ENCODE data around the gene WARS2. TPM values are rescaled to one million over a fixed set of nuclear protein-coding genes. Genes with fewer than 3 reads are reported as not detected.
A peak's percentile ranks its signal among the peaks of the same experiment; 100 is the strongest.

The WARS2 gene
- total RNA-seq (2014; rRNA removed), result 16.8 and 18.1 TPM in 2 replicates
- Bru-seq, nascent RNA, result percentile 66 among the genes with signal in this experiment
- percentile 52 among the genes with signal in this experiment for BruChase-seq, experiment 1, labeled RNA remaining after a 6-hour chase
- percentile 56 among the genes with signal in this experiment for BruChase-seq, experiment 2, labeled RNA remaining after a 2-hour chase
- long read RNA-seq, transcript WARS2-201 (6 exons, 2,800 nt), result major isoform, 14 of 21 reads
- long read RNA-seq, partial matches to known transcripts, result 1 of 21 reads
- long read RNA-seq, other reads (novel, unspliced or antisense), result 6 of 21 reads

- Histone ChIP-seq H4K20me1 (ENCODE audit: low read length) (no peaks in the 10 kb centered on the region), H3F3A (ENCODE audit: low read length, unreplicated experiment) (no peaks in the 10 kb centered on the region), H3K9ac (ENCODE audit: low read length) (peak within 1 kb of the TSS; percentile 96), H3K79me2 (ENCODE audit: low read length) (peaks cover 51% of the 10 kb centered on the region), H3K4me3 (ENCODE audit: low read length) (peak within 1 kb of the TSS; percentile 74), H3K4me2 (ENCODE audit: low read length) (peak within 1 kb of the TSS; percentile 86), H3K27me3 (ENCODE audit: low read length) (no peaks in the 10 kb centered on the region), H3K4me1 (ENCODE audit: insufficient read depth, low read length) (peaks cover 32% of the 10 kb centered on the region), H3K36me3 (ENCODE audit: low read depth, low read length) (no peaks in the 10 kb centered on the region), H3K27ac (ENCODE audit: low read length) (peak within 1 kb of the TSS; percentile 93), H2AFZ (ENCODE audit: low read length) (peak within 1 kb of the TSS; percentile 81), H3K9me2 (replicated peaks; ENCODE audit: low read length) (no peaks in the 10 kb centered on the region), H3K9me3 (ENCODE audit: low read length) (no peaks in the 10 kb centered on the region)
- TF ChIP-seq EZH2phosphoT487 (IDR thresholded peaks at IDR 0.05; ENCODE audit: borderline replicate concordance, low read length), result no peak
- TF ChIP-seq CTCF (conservative IDR thresholded peaks at IDR 0.05; ENCODE audit: low read depth, low read length), result no peak
- no peak for TF ChIP-seq EZH2 (IDR thresholded peaks at IDR 0.05; ENCODE audit: low read length, unreplicated experiment)
- CTCF ChIA-PET, result interaction anchor here (1.2 kb wide), 2 partner anchors 135 to 136 kb away, joined by 8 to 10 read pairs; no protein-coding TSS in a partner anchor
- POLR2A ChIA-PET (ENCODE audit: unreplicated experiment), result interaction anchor here (0.6 kb wide), 2 partner anchors 36 to 167 kb away, joined by 4 to 6 read pairs; no protein-coding TSS in a partner anchor
- BruUV-seq (replicated peaks), result TSS peak; percentile 74
- intact Hi-C loops (cut with micrococcal nuclease), result loop anchor here (1.0 to 10.0 kb wide), 3 partner anchors 126 to 227 kb away; partner anchors contain the start of gene HAO2
- ATAC-seq (peak; percentile 97), DNase-seq (peak; percentile 97)
Measured at GRCh38 chr1:119140177-119141019, at the start of gene WARS2. WARS2 (minus strand) TSS chr1:119140653; CDS start chr1:119140644, 9 bp downstream.

GRCh38 chr1:119188926-119189325 lies 48.5 kb upstream of the WARS2 start:
- no peak for ATAC-seq
- intact Hi-C loops (cut with micrococcal nuclease), result loop anchor here (5.0 kb wide), 1 partner anchor 88 kb away; no protein-coding TSS in a partner anchor
- Histone ChIP-seq H3F3A (ENCODE audit: low read length, unreplicated experiment) (no peaks in the 10 kb centered on the region), H3K9ac (ENCODE audit: low read length) (no peak overlapping the region), H3K36me3 (ENCODE audit: low read depth, low read length) (no peaks in the 10 kb centered on the region), H3K27me3 (ENCODE audit: low read length) (no peaks in the 10 kb centered on the region), H3K9me2 (replicated peaks; ENCODE audit: low read length) (no peaks in the 10 kb centered on the region), H3K9me3 (ENCODE audit: low read length) (no peaks in the 10 kb centered on the region), H2AFZ (ENCODE audit: low read length) (no peak overlapping the region), H4K20me1 (ENCODE audit: low read length) (no peaks in the 10 kb centered on the region), H3K4me2 (ENCODE audit: low read length) (no peak overlapping the region), H3K4me1 (ENCODE audit: insufficient read depth, low read length) (no peaks in the 10 kb centered on the region), H3K27ac (ENCODE audit: low read length) (no peak overlapping the region), H3K4me3 (ENCODE audit: low read length) (no peak overlapping the region), H3K79me2 (ENCODE audit: low read length) (no peaks in the 10 kb centered on the region)
- no peak for TF ChIP-seq EZH2 (IDR thresholded peaks at IDR 0.05; ENCODE audit: low read length, unreplicated experiment)
- no peak for TF ChIP-seq EZH2phosphoT487 (IDR thresholded peaks at IDR 0.05; ENCODE audit: borderline replicate concordance, low read length)
- TF ChIP-seq CTCF (conservative IDR thresholded peaks at IDR 0.05; ENCODE audit: low read depth, low read length), result no peak
- ChIA-PET POLR2A (ENCODE audit: unreplicated experiment) (no interaction called here), CTCF (no interaction called here)
- DNase-seq, result no peak
- BruUV-seq (replicated peaks), result no TSS peak

Data from PC-3 (cell line).